Measurements from ENCODE around the gene FLNB. TPM values are rescaled to one million over a fixed set of nuclear protein-coding genes. Genes with fewer than 3 reads are reported as not detected.

The FLNB gene
- total and polyA plus RNA-seq, 2 of the 8 experiments (the other 6 are each of a cell fraction or from before 2014, with no cell fraction given), result 72.3 to 118 TPM

DNA sequence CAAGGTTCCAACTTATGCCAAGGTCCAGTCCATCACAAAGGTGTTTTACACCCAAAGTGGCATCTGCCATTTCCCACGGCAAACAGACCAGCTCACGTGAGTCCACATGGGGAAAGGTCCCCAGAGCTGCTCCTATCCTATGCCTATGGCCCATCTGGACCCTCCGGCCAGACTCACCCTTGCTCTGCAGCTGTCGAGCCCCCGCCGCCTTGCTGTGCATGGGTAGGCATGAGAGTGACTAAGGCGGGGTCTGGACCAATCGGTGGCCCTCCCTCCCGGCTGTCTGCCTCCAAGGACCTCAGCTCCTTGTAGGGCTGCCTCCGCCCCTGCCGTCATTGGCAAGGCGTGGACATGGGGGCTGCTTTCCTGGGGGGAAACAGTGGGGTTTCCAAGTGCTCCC, 175.7 kb downstream of the FLNB start:
- no peak overlapping the region for H3K27ac ChIP-seq (ENCODE audit: low read depth, low read length)
- no peak overlapping the region for H3K23ac ChIP-seq (ENCODE audit: insufficient read length)
- no peak overlapping the region for H2BK120ac ChIP-seq (replicated peaks; ENCODE audit: low read depth, low read length)
- no peak overlapping the region for H3K56ac ChIP-seq (replicated peaks; ENCODE audit: insufficient read length, low read depth, low read length)
- no peak overlapping the region for H4K8ac ChIP-seq (ENCODE audit: extremely low read depth, insufficient read depth, low read length)
- no peak overlapping the region for H3K4ac ChIP-seq (replicated peaks; ENCODE audit: insufficient read length, low read depth, low read length)
- H4K5ac ChIP-seq (ENCODE audit: insufficient read length, low read depth, low read length), result no peak overlapping the region
- H3K4me1 ChIP-seq (replicated peaks in 1 of 4; ENCODE audit: control insufficient read depth in 3 of 4, insufficient read depth in 4 of 4, low read length in 3 of 4), result peaks cover 0 to under 1% (median 0%) of the 10 kb centered on the region in 4 experiments; a peak in 1 of 7 replicates
- H3K4me3 ChIP-seq (ENCODE audit: extremely low read depth in 1 of 4, insufficient read depth in 2 of 4, low read depth in 3 of 4, low read length in 4 of 4), result no peak overlapping the region
- no peak overlapping the region for H3K14ac ChIP-seq (ENCODE audit: insufficient read length)
- WGBS, 2 experiments (ENCODE audit: extremely low coverage in 1 of 2, insufficient coverage in 1 of 2, insufficient read length in 1 of 2, insufficient replicate concordance in 2 of 2, low coverage in 1 of 2, low lambda C conversion rate in 2 of 2, missing lambda C conversion rate in 1 of 2), result 77% methylated on average over 12 of the region's 12 CpGs; no CpG with 5 or more reads in 1 of the 2 experiments
- CTCF ChIA-PET (ENCODE audit: partially characterized antibody), result interaction anchor here (1.1 to 9.7 kb wide), 10 partner anchors 17 to 232 kb away, joined by 3 to 177 read pairs (median 4); partner anchors contain the start of genes DNASE1L3, HTD2 and RPP14
- FAIRE-seq, result no peak
- no peaks in the 10 kb centered on the region for H4K20me1 ChIP-seq (replicated peaks in 1 of 2; ENCODE audit: control insufficient read depth in 1 of 2, insufficient read depth in 2 of 2, low read length in 2 of 2)
- H2AK5ac ChIP-seq (ENCODE audit: low read depth, low read length), result 0 out of 2 replicates have a peak overlapping the region, but pooled peaks have one; percentile 15
- no peaks in the 10 kb centered on the region for H3K23me2 ChIP-seq (ENCODE audit: low read depth, low read length)
- no peaks in the 10 kb centered on the region for H3K27me3 ChIP-seq (replicated peaks in 1 of 4; ENCODE audit: control insufficient read depth in 3 of 4, extremely low read depth in 1 of 4, insufficient read depth in 3 of 4, low read length in 3 of 4)
- no peaks in the 10 kb centered on the region for H3K9me3 ChIP-seq (ENCODE audit: insufficient read depth in 2 of 2, low read depth in 1 of 2, low read length in 1 of 2)
- POLR2A ChIA-PET (ENCODE audit: partially characterized antibody), result interaction anchor here (3.0 kb wide), 1 partner anchor 123 kb away, joined by 19 read pairs; the partner anchor contains the start of genes HTD2 and RPP14
- no peak overlapping the region for H2BK20ac ChIP-seq (ENCODE audit: low read length)
- no peak overlapping the region for H3K9ac ChIP-seq (replicated peaks in 1 of 4; ENCODE audit: extremely low read depth in 1 of 4, low read depth in 3 of 4, low read length in 3 of 4)
- H4K91ac ChIP-seq (replicated peaks; ENCODE audit: insufficient read length, low read length), result no peak overlapping the region
- H2BK12ac ChIP-seq (ENCODE audit: low read depth, low read length), result no peak overlapping the region
- H3K79me2 ChIP-seq (ENCODE audit: control insufficient read depth in 1 of 2, insufficient read depth in 2 of 2, low read length in 2 of 2), result no peaks in the 10 kb centered on the region
- no peak for DNase-seq (ENCODE audit: low read depth in 1 of 2, low spot score in 2 of 2)
- no peak overlapping the region for H3K18ac ChIP-seq (ENCODE audit: extremely low read depth, low read length)
- H2BK15ac ChIP-seq (ENCODE audit: low read length), result no peak overlapping the region
- no peaks in the 10 kb centered on the region for H3K79me1 ChIP-seq (ENCODE audit: low read depth, low read length)
- H2BK5ac ChIP-seq (ENCODE audit: low read depth, low read length), result no peak overlapping the region
- H2AFZ ChIP-seq (ENCODE audit: low read length), result no peak overlapping the region
- H3K4me2 ChIP-seq (ENCODE audit: insufficient read depth in 1 of 2, low read depth in 2 of 2, low read length in 2 of 2), result no peak overlapping the region
- no peaks in the 10 kb centered on the region for H3K36me3 ChIP-seq (ENCODE audit: control insufficient read depth in 2 of 4, insufficient read depth in 4 of 4, low read length in 3 of 4)
- no peak for TF ChIP-seq POU5F1 (IDR thresholded peaks at IDR 0.05; ENCODE audit: low read depth, low read length)
- no peak for TF ChIP-seq SP4 (IDR thresholded peaks at IDR 0.05; ENCODE audit: low read length)
- TF ChIP-seq CHD1 (IDR thresholded peaks at IDR 0.05; ENCODE audit: low read depth, low read length), result no peak
- TF ChIP-seq JUN (IDR thresholded peaks at IDR 0.05; ENCODE audit: low read depth, low read length), result no peak
- no peak for TF ChIP-seq POLR2A (IDR thresholded peaks at IDR 0.05; ENCODE audit: control extremely low read depth in 1 of 2, low read depth in 2 of 2, low read length in 2 of 2)
- TF ChIP-seq TCF12 (IDR thresholded peaks at IDR 0.05; ENCODE audit: low read depth, low read length), result no peak
- TF ChIP-seq CREB1 (IDR thresholded peaks at IDR 0.05), result no peak
- TF ChIP-seq GTF2F1 (IDR thresholded peaks at IDR 0.05; ENCODE audit: borderline replicate concordance, low read depth, low read length), result no peak
- TF ChIP-seq, protein P1, sequence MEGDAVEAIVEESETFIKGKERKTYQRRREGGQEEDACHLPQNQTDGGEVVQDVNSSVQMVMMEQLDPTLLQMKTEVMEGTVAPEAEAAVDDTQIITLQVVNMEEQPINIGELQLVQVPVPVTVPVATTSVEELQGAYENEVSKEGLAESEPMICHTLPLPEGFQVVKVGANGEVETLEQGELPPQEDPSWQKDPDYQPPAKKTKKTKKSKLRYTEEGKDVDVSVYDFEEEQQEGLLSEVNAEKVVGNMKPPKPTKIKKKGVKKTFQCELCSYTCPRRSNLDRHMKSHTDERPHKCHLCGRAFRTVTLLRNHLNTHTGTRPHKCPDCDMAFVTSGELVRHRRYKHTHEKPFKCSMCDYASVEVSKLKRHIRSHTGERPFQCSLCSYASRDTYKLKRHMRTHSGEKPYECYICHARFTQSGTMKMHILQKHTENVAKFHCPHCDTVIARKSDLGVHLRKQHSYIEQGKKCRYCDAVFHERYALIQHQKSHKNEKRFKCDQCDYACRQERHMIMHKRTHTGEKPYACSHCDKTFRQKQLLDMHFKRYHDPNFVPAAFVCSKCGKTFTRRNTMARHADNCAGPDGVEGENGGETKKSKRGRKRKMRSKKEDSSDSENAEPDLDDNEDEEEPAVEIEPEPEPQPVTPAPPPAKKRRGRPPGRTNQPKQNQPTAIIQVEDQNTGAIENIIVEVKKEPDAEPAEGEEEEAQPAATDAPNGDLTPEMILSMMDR (IDR thresholded peaks at IDR 0.05; ENCODE audit: control extremely low read depth in 1 of 3, insufficient read depth in 1 of 3, low read depth in 1 of 3, low read length in 3 of 3), result no peak
- no peak for TF ChIP-seq POLR2AphosphoS5 (IDR thresholded peaks at IDR 0.05; ENCODE audit: low read depth, low read length)
- no peak for TF ChIP-seq EZH2 (IDR thresholded peaks at IDR 0.05; ENCODE audit: low read depth, low read length, severe bottlenecking)
- no peak for TF ChIP-seq BCL11A (IDR thresholded peaks at IDR 0.05; ENCODE audit: low read depth in 2 of 2, low read length in 2 of 2)
- no peak for TF ChIP-seq BACH1 (IDR thresholded peaks at IDR 0.05; ENCODE audit: low read length)
